Activated CD4-positive, alpha-beta memory T cell treated with anti-CD3 and anti-CD28 coated beads, Interleukin-2, amount 10 ng/mL, durations not matched to agents 7 days and 5 days (primary cell): Measurements from ENCODE around the gene TFCP2L1. TPM values are rescaled to one million over a fixed set of nuclear protein-coding genes. Genes with fewer than 3 reads are reported as not detected.
"Not testable (repeated sequence)": the region's sequence is repeated elsewhere in the genome, so short reads cannot be mapped to it uniquely, and the experiment has no call there.

Source experiments
- CTCF ChIA-PET: fragments of 350-600 bp; sonication (Branson Sonifier 250); formaldehyde crosslinking; loops from one replicate; lab custom pipeline; 2021; ENCODE audit warnings: antibody characterized with exemption, inconsistent platforms; lab: Charles Lee
- POLR2A ChIA-PET: fragments of 350-600 bp; sonication (Branson Sonifier 250); formaldehyde crosslinking; loops from one replicate; lab custom pipeline; 2021; ENCODE audit warnings: antibody characterized with exemption; lab: Charles Lee
- DNase-seq: peaks from one replicate; pipeline ENCODE4 v3.0.0-alpha.2; 2020
- H3K27ac Mint-ChIP-seq: one replicate; pipeline ENCODE4 v1.8.0; 2021; ENCODE audit warnings: mild to moderate bottlenecking, mixed read lengths
- H3K27me3 Mint-ChIP-seq: one replicate; pipeline ENCODE4 v1.8.0; 2021; ENCODE audit warnings: mixed read lengths
- H3K36me3 Mint-ChIP-seq: one replicate; pipeline ENCODE4 v1.8.0; 2021; ENCODE audit warnings: low read depth, mixed read lengths
- H3K4me1 Mint-ChIP-seq: one replicate; pipeline ENCODE4 v1.8.0; 2021; ENCODE audit warnings: mixed read lengths
- H3K4me3 Mint-ChIP-seq: one replicate; pipeline ENCODE4 v1.8.0; 2021; ENCODE audit warnings: mild to moderate bottlenecking, mixed read lengths
- H3K9me3 Mint-ChIP-seq: one replicate; pipeline ENCODE4 v1.8.0; 2021; ENCODE audit warnings: mixed read lengths
- total RNA-seq, 2 experiments: library from RNA; stranded (reverse); gene quantifications; one replicate each; pipeline ENCODE4 v1.2.3, GENCODE V29; 2021

TFCP2L1 gene
- total RNA-seq, 2 experiments from 2014 or later: 0.08 to 0.28 TPM

GRCh38 chr2:121309323-121309722 is 24.3 kb upstream of the TFCP2L1 start:
- ChIA-PET CTCF (no interaction called here), POLR2A (no interaction called here)
- H3K4me1 Mint-ChIP-seq: peaks cover 8% of the 10 kb centered on the region
- H3K4me3 Mint-ChIP-seq: no peak overlapping the region
- H3K9me3 Mint-ChIP-seq: no peaks in the 10 kb centered on the region
- H3K36me3 Mint-ChIP-seq: no peaks in the 10 kb centered on the region
- H3K27ac Mint-ChIP-seq: no peak overlapping the region
- no peak for DNase-seq
- H3K27me3 Mint-ChIP-seq: peaks cover 40% of the 10 kb centered on the region

GRCh38 chr2:121307048-121307447 is 22.0 kb upstream of the TFCP2L1 start:
- POLR2A ChIA-PET: no interaction called here
- CTCF ChIA-PET: no interaction called here
- DNase-seq: no peak
- Mint-ChIP-seq H3K9me3 (no peaks in the 10 kb centered on the region), H3K36me3 (no peaks in the 10 kb centered on the region), H3K27me3 (peaks cover 40% of the 10 kb centered on the region), H3K27ac (no peak overlapping the region), H3K4me1 (peaks cover 8% of the 10 kb centered on the region), H3K4me3 (no peak overlapping the region)

GRCh38 chr2:121304941-121305340 is 19.9 kb upstream of the TFCP2L1 start:
- Mint-ChIP-seq H3K27me3 (peaks cover 32% of the 10 kb centered on the region), H3K36me3 (no peaks in the 10 kb centered on the region), H3K27ac (no peak overlapping the region), H3K9me3 (no peaks in the 10 kb centered on the region), H3K4me3 (no peak overlapping the region), H3K4me1 (peaks cover 8% of the 10 kb centered on the region)
- no peak for DNase-seq
- ChIA-PET POLR2A (no interaction called here), CTCF (no interaction called here)

DNA sequence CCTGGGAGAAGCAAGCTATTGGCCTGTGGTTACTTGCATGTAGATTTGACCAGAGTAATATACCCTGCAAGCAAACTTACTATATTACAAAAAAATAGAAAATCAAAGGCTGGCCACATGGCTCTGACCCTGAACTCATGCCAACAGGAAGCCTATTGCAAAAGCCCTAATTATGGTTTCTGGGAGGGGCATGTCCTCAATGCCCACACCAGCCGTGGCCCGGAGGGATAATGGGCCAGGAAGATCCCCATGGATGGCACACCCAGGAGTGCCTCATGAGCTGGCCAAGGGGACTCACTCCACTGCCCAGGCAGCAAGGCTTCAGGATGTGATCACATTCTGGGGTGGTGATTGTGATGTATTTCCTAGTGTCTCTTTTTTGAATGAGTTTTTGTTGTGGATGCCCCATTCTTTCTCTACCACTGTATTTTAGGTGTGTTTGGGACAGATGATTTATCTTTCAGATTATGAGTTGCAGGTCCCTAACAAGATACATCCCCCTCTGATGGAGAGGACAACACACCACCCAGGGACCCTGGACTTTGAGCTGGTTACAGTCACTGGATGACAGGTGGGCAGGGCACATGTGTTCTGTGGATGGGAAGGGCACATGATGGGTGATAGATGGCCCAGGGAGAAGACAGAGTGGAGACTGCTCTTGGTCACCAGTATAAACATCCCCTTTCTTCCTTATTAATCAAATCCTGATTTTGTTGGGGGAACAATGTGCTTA is 18.7 kb upstream of the TFCP2L1 start:
- ChIA-PET CTCF (no interaction called here), POLR2A (no interaction called here)
- H3K36me3 Mint-ChIP-seq: no peaks in the 10 kb centered on the region
- no peaks in the 10 kb centered on the region for H3K9me3 Mint-ChIP-seq
- no peak overlapping the region for H3K27ac Mint-ChIP-seq
- H3K4me3 Mint-ChIP-seq: no peak overlapping the region
- DNase-seq: no peak
- peaks cover 30% of the 10 kb centered on the region for H3K27me3 Mint-ChIP-seq
- H3K4me1 Mint-ChIP-seq: no peaks in the 10 kb centered on the region

DNA sequence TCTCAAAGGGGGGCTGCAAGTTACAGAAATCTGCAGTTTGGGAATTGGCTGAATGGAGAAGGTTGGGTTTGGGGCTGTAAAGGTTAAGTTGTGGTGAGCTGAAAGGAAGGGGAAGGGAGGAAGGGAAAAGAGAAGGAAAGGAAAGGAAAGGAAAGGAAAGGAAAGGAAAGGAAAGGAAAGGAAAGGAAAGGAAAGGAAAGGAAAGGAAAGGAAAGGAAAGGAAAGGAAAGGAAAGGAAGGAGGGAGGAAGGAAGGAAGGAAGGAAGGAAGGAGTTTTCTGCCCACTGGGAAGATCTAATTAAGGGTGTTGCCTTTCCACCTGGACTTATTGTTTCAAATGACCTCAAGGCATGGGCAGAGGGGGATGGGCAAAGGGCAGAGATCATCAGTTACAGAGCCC is 16.2 kb upstream of the TFCP2L1 start:
- POLR2A ChIA-PET, H3K27ac Mint-ChIP-seq, DNase-seq: not testable (repeated sequence)

GRCh38 chr2:121298476-121298875 is 13.5 kb upstream of the TFCP2L1 start:
- no peaks in the 10 kb centered on the region for H3K36me3 Mint-ChIP-seq
- H3K27me3 Mint-ChIP-seq: peaks cover 3% of the 10 kb centered on the region
- no peaks in the 10 kb centered on the region for H3K9me3 Mint-ChIP-seq
- ChIA-PET CTCF (interaction anchor here (1.8 kb wide), 1 partner anchor 20 kb away, joined by 4 read pairs; no protein-coding TSS in a partner anchor), POLR2A (no interaction called here)
- H3K4me1 Mint-ChIP-seq: no peaks in the 10 kb centered on the region
- no peak overlapping the region for H3K4me3 Mint-ChIP-seq
- no peak for DNase-seq
- H3K27ac Mint-ChIP-seq: no peak overlapping the region

More for the DNA sequence above, 16.2 kb upstream of the TFCP2L1 start:
- H3K4me1 Mint-ChIP-seq, H3K9me3 Mint-ChIP-seq, H3K36me3 Mint-ChIP-seq, H3K27me3 Mint-ChIP-seq, H3K4me3 Mint-ChIP-seq, CTCF ChIA-PET: not testable (repeated sequence)

GRCh38 chr2:121297866-121298265 is 12.9 kb upstream of the TFCP2L1 start:
- H3K9me3 Mint-ChIP-seq, H3K27me3 Mint-ChIP-seq, POLR2A ChIA-PET, H3K4me1 Mint-ChIP-seq, DNase-seq, CTCF ChIA-PET, H3K36me3 Mint-ChIP-seq, H3K4me3 Mint-ChIP-seq, H3K27ac Mint-ChIP-seq: not testable (repeated sequence)

DNA sequence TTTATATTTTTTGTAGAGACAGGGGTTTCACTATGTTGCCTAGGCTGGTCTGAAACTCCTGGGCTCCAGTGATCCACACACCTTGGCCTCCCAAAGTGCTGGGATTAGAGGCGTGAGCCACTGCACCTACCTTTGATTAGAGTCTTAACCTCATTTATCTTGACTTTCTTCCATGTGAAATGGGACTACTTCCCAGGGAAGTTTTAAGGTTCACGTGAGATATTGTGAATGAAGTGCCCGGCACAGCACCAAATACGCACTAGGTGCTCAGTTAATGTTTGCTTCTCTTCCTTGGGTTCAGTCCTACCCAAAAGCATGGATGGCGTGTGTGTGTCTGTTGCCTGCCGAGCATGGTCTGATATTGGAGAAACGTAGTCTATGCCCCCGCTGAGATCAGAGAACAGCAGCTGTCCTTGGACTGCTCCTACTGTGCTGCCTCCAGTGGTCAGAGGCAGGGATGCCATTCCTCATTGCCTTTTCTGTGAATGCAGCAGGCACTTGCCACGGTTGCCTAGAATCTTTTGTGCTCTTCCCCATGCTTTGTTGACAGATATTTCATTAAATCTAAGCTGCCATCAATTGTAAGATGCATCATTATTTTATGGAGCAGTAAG is 12.3 kb upstream of the TFCP2L1 start:
- H3K9me3 Mint-ChIP-seq: no peaks in the 10 kb centered on the region
- POLR2A ChIA-PET: interaction anchor here (0.7 kb wide), 1 partner anchor 44 kb away, joined by 3 read pairs; no protein-coding TSS in a partner anchor
- H3K4me1 Mint-ChIP-seq: no peaks in the 10 kb centered on the region
- H3K4me3 Mint-ChIP-seq: no peak overlapping the region
- DNase-seq: no peak
- no peak overlapping the region for H3K27ac Mint-ChIP-seq
- H3K36me3 Mint-ChIP-seq: no peaks in the 10 kb centered on the region
- H3K27me3 Mint-ChIP-seq: peaks cover 3% of the 10 kb centered on the region
- CTCF ChIA-PET: no interaction called here

- Mint-ChIP-seq H3K27me3 (peaks cover 2% of the 10 kb centered on the region), H3K36me3 (no peaks in the 10 kb centered on the region), H3K4me3 (no peak overlapping the region), H3K9me3 (no peaks in the 10 kb centered on the region), H3K4me1 (no peaks in the 10 kb centered on the region), H3K27ac (no peak overlapping the region)
- no peak for DNase-seq
- POLR2A ChIA-PET: no interaction called here
- CTCF ChIA-PET: no interaction called here
Measured at GRCh38 chr2:121295911-121296650, 11.1 kb upstream of the TFCP2L1 start.

GRCh38 chr2:121294881-121295840 is 10.2 kb upstream of the TFCP2L1 start:
- DNase-seq: no peak
- Mint-ChIP-seq H3K9me3 (no peaks in the 10 kb centered on the region), H3K27ac (no peak overlapping the region), H3K4me3 (no peak overlapping the region), H3K36me3 (no peaks in the 10 kb centered on the region), H3K27me3 (peaks cover 1% of the 10 kb centered on the region), H3K4me1 (no peaks in the 10 kb centered on the region)
- ChIA-PET CTCF (no interaction called here), POLR2A (no interaction called here)

DNA sequence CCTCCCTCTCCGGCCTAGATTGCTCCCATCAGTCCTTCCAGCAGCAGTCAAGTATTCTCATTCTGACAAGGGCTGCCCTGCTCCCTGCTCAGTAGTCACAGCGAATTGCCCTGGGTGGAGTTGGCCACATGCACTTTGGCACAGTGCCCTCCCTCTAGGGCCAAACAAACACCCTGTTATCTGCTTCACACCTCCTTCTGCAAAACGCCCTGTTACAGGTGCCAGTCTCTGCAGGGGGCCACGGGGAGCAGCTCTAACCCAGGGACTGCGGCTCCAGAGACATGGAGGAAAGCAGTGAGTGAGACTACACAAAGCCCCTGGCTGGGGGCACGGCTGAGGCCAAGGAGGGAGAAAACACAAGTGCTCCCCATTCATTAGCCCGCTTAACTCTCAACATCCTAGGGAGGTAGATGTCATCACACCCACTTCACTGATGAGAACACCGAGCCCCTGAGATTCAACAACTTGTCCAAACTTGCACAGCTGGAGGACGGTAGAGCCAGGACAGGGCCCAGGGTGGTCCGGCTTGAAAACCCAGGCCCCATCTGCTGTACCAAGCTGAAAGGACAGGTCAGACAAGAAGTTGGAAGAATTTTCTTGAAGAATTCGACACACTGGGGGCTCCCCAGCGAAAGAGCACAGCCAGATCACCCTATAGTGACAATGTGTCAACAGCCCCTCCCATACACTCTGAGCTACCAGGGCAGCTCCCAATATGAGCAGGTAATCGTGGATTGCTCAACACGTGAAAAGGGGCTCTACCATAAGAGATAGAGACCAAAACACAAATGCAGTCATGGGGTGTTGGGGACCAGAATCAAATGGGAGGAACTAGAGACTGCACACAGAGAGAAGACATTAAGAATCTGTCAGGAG is 8.7 kb upstream of the TFCP2L1 start:
- H3K27ac Mint-ChIP-seq: no peak overlapping the region
- H3K27me3 Mint-ChIP-seq: peaks cover 1% of the 10 kb centered on the region
- no peaks in the 10 kb centered on the region for H3K4me1 Mint-ChIP-seq
- ChIA-PET CTCF (no interaction called here), POLR2A (no interaction called here)
- DNase-seq: no peak
- no peaks in the 10 kb centered on the region for H3K36me3 Mint-ChIP-seq
- no peak overlapping the region for H3K4me3 Mint-ChIP-seq
- no peaks in the 10 kb centered on the region for H3K9me3 Mint-ChIP-seq

DNA sequence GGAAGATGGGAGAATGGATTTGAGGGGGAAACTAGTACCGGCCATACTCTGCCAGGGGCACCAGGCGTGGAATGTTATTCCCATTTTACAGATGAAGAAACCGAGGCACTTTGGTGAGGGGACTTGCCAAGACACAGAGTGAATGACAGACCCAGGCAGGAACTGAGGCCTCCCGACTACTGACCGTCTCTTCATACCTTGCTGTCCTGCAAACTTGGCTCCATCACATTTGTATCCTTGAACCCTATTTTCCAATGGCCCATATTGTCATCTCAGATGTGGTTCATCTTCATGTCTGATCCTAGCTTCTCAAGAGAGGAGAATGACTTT is 6.2 kb upstream of the TFCP2L1 start:
- H3K27ac Mint-ChIP-seq: no peak overlapping the region
- ChIA-PET CTCF (no interaction called here), POLR2A (no interaction called here)
- peaks cover 13% of the 10 kb centered on the region for H3K27me3 Mint-ChIP-seq
- no peaks in the 10 kb centered on the region for H3K36me3 Mint-ChIP-seq
- no peak for DNase-seq
- H3K4me3 Mint-ChIP-seq: no peak overlapping the region
- no peaks in the 10 kb centered on the region for H3K9me3 Mint-ChIP-seq
- no peaks in the 10 kb centered on the region for H3K4me1 Mint-ChIP-seq
